GM18517 (cell line): ENCODE results near the gene GLMP.

Experiments
- ATAC-seq: cut with Tn5 transposase; IDR thresholded peaks from one replicate; pipeline ENCODE4 v1.9.1; 2021; ENCODE audit warnings: mild to moderate bottlenecking, moderate library complexity; ENCODE audit not compliant: unreplicated experiment

The GLMP gene

GRCh38 chr1:156253634-156254033 lies 41.8 kb downstream of the GLMP start:
- ATAC-seq, result no peak

- no peak for ATAC-seq
These were observed 44.0 kb downstream of the GLMP start for GRCh38 chr1:156251527-156251926.

GRCh38 chr1:156249593-156249992 lies 45.9 kb downstream of the GLMP start:
- no peak for ATAC-seq

DNA sequence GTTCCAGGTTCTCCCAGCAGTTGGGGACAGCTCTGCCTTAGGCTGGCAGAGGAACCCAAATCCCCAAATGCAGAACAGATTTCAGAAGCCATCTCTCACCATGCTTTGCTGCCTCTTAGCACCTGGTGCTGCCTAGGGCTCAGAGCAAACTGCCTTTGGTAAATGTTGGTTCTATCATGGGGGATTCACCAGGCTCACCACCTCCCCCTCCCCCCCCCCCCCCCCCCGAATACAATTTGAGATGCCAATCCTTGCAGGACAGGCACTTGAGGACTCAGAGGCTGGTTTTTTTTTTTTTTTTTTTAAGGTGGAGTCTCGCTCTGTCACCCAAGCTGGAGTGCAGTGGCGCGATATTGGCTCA lies 47.2 kb downstream of the GLMP start:
- no peak for ATAC-seq

DNA sequence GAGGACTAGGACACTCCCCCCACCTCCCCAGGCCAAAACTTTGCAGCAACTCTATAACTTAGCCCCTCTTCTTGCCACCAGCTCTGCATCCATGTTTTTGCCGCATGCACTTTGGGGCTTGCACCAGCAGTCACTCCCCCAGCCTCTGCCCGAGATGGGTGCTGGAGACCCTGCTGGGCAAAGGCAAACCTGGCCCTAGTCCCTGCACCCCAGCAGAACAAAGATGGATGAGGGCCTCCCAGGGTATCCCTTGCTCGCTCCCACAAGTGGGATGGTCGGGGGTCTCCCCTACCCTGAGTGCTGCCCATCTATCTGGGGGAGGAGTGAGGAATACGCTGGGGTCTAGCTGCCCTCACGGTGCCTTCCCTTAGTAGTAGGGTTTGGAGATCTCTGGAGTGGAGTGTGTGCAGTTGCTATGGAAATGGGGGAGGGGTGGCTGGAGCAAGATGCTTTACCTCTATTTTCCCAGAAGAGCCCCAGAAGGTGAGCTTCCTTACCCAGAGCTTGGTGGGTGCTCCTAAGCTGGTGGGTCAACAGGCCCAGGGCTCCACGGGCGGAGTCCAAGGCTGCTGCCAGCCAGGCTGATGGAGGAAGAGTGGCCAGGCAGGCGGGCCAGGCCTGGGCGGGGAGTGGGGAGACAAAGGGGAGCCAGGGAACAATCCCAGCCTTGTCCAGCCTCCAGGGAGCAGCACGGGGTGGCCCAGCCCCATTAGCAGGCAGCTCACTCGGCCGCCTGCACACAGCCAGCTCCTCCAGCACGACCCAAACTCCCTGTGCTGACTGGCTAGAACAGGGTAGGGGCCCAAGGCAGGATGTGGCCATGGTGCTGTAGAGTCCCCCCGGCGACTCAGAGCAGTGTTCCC lies 47.8 kb downstream of the GLMP start, which contains the start of gene PAQR6:
TSS of gene PAQR6 (minus strand) at position 597 of the 863 bp plus-strand sequence. CDS start 1,325 bp downstream, outside the sequence.
- no peak for ATAC-seq

- no peak for ATAC-seq
These were observed 48.6 kb downstream of the GLMP start for GRCh38 chr1:156246781-156247459.

DNA sequence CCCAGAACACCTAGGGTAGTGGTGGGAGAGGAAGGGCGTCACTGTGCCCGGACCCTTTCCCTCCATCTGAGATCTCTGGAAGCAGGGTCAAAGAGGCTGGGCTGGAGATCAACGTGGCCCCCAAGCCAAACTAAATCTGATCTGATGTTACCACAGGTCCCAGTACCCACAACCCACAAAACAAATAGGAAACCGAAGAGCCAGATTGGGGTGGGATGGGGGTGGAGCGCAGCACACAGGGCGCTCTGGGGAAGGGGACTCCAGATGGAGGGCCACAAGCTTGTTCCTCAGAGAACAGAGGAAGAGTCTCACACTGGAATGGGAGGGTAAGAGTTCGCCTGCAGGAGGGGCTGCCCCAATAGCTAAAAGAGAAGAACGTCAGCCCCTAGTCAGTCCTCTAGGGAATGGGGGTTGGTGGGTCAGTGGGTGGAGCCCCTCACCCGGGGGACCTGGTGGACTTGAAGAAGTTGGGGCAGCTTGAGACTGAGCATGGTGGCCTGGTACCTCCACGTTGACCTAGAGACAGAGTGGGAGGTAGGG lies 49.2 kb downstream of the GLMP start:
- no peak for ATAC-seq

DNA sequence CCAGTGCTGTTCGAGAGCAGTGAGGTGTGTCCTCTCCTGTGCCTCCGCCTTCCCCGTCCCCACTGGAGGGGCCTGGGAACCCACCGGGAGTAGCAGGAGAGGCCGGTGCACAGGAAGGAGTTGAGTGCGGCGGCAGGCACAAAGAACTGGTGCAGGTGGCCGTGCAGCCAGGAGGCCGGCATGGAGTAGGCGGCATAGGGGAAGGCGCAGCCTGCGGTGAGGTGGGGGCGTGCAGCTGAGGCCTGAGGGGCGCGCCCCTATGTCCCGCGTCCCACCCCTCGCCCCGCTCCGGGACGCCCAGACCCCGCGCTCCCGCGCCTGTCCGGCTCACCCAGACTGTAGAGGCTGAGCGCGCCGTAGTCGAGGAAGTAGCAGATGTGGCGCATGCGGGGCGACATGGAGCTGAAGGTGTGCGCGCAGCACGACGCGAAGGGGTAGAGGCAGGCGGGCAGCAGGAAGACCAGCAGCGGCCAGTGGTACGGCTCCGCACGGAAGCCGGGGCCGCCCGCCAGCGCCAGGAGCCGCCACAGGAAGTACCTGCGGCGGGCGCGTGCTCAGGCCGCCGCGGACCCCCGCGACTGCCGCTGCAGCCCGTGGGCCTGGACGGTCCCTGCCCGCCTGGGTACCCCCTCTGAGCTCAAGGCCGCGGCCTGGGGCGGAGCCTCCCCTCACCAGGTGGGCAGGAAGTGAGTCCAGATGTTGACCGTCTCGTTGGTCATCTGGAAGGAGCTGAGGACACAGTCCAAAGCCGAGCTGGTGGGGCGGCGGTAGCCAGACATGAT lies 49.8 kb downstream of the GLMP start:
- ATAC-seq, result no peak

GRCh38 chr1:156244712-156245111 lies 50.8 kb downstream of the GLMP start:
- no peak for ATAC-seq

- no peak for ATAC-seq
These were observed 51.4 kb downstream of the GLMP start for GRCh38 chr1:156244126-156244525.

DNA sequence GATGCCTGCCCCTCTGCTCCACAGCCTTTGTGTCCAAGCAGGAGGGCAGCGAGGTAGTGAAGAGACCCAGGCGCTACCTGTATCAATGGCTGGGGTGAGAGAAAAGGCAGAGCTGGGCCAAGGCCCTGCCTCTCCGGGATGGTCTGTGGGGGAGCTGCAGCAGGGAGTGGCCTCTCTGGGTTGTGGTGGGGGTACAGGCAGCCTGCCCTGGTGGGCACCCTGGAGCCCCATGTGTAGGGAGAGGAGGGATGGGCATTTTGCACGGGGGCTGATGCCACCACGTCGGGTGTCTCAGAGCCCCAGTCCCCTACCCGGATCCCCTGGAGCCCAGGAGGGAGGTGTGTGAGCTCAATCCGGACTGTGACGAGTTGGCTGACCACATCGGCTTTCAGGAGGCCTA lies 52.7 kb downstream of the GLMP start:
- no peak for ATAC-seq
